HG02798 (cell line): Measurements from ENCODE around the gene GATA5.

Experiments used
- ATAC-seq: cut with Tn5 transposase; IDR thresholded peaks from one replicate; pipeline ENCODE4 v1.9.1; 2021; ENCODE audit warnings: mild to moderate bottlenecking; ENCODE audit not compliant: unreplicated experiment, poor library complexity

Gene GATA5

GRCh38 chr20:62421716-62421990, 54.1 kb downstream of the GATA5 start:
- ATAC-seq, result no peak

DNA sequence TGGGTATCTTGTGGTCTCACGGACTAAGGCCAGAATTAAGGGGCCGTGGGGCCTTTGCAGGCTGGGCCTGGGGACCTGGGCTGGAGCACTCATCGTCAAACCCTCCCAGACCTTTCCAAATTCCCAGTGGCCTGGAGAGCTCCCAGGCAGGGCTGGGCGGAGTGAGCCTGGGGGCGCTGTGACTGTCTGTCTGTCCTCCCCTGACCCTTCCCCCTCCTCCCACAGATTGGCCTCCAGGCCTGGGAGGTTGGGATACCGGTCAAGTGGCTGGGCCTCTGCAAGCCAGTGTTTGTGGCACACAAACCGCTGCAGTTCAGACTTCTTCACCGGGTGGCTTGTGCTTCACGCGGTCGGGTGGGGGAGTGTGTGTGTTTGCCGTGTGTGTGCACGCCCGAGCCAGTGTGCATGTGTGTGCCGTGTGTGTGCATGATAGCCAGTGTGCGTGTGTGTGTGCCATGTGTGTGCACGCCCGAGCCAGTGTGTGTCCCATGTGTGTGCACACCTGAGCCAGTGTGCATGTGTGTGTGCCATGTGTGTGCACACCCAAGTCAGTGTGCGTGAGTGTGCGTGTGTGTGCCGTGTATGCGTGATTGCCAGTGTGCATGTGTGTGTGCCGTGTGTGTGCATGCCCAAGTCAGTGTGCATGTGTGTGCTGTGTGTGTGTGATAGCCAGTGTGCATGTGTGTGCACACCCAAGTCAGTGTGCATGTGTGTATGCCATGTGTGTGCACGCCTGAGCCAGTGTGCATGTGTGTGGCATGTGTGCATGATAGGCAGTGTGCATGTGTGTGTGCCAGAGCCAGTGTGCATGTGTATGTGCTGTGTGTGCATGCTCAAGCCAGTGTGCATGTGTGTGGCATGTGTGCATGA, 54.7 kb downstream of the GATA5 start:
- no peak for ATAC-seq

DNA sequence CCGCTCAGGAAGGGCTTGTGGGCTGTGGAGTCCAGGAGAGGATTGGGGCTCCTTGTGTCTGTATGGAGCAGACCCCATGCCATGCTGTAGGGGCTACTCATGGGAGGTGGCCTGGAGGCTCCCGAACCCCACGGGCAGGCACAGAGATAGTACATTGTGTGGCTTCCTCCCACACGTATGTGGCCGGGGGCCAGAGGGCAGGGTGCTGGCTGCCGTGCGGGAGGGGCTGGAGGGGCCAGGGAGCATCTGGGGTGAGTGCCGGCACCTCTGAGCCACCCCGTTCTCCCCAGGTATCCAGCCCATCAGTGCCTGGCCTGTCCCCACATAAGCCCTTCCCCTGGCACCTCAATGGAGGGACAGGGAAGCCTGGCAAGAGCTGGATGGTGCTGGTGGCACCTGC, 56.0 kb downstream of the GATA5 start:
- ATAC-seq, result no peak

GRCh38 chr20:62418709-62419487, 56.9 kb downstream of the GATA5 start:
- no peak for ATAC-seq

- ATAC-seq, result no peak
Measured at GRCh38 chr20:62417981-62418708, 57.6 kb downstream of the GATA5 start.

DNA sequence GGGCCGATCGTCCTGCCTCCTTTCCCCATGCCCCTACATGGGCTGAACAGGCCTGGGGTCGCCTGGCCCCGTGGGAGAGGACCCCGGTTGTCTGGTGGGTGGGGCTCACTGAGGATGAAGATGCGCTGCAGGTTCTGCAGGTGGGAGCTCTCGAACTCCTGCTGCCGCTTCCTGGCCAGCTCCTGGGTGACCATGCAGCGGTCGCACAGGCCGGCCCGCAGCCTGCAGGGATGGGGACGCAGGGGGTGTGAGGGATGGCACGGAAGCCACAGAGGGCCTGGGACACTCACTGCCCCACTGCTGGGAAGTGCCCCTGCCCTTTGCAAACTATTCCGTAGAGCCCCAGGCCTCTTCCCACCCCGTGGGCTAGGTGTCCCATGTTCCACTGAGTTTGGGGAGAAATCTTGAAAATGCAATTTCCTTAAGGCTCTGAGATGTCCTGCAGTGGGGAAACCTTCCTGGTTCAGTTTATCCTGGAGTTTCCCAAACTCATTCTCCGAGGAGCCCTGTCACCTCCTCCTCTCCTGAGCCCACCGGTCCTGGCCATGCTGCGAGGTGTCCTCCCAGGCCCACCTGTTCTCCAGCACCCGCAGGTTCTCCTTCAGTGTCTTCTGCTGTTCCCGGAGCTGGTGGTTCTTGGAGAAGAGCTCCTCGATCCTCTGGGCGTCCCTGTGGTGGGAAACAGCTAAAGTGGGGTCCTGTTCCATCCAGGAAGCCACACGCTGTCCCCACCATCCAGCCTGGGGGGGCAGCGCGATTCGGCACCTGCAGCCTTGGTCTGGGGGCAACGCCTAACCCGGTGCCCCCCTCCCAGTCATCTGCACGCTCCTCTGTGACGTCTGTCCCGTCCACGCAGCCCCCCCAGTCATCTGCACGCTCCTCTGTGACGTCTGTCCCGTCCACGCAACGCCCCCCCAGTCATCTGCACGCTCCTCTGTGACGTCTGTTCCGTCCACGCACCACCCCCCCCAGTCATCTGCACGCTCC, 58.9 kb downstream of the GATA5 start:
- ATAC-seq, result no peak

- no peak for ATAC-seq
Measured at GRCh38 chr20:62415354-62416111, 60.3 kb downstream of the GATA5 start.

DNA sequence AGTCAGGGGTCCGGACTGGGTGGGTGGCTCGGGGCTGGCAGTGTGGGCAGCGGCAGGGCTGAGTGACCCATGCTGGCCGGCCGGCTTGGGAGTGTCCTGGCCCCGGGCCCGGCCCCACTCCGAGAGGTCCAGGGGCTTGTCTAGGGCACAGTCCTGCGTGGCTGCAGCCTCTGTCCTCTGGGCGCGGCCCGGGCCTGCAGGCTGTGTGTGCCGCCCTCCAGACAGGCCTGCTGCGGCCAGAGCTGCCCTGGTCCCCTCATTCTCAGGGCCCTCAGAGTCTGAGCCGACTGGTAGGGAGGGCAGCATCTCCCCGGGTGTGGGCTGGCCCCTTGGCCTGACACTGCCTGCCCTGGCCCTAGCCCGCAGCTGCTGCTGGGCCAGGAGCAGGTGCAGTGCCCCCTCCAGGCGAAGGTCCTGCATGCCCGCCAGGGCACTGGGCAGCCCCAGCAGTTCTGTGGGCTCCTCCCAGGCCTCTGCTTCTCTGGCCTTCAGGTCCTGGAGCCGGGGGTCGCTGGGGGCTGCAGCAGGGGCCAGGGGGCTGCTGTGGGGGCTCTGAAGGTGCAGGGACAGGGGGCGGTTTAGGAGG, 61.8 kb downstream of the GATA5 start:
- ATAC-seq, result no peak
